ENCODE results near the gene SHISAL1.

The SHISAL1 gene

DNA sequence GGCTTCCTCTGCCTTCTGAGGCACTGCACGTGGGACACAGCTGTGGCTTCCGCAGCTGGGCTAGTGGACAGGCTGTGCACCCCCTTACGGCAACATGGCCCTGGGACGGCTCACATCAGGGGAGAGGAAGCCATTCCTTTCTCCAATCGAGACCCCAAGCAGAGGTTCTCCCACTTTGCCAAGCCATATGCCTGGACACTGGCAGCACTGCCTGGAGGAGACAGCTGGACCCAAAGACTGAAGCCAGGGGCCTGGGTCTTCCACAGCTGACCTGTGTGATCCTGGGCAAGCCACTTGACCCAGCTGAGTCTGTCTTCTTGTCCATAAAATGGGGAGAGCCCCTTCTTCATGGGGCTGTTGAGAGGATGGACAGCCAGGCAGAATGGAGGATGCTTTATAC is 65.4 kb downstream of the SHISAL1 start:
- Histone ChIP-seq H3K27me3 (ENCODE audit: insufficient read depth, low read length, poor library complexity) (no peaks in the 10 kb centered on the region), H4K20me1 (ENCODE audit: insufficient read depth, low read length) (no peaks in the 10 kb centered on the region), H3K36me3 (ENCODE audit: insufficient read depth, low read length) (no peaks in the 10 kb centered on the region), H3K4me3 (ENCODE audit: low read depth in 1 of 2, low read length in 2 of 2) (no peak overlapping the region), H3K9ac (ENCODE audit: low read depth, low read length) (no peak overlapping the region), H2AFZ (ENCODE audit: low read depth, low read length) (no peak overlapping the region), H3K9me3 (ENCODE audit: insufficient read depth, low read length, severe bottlenecking) (peaks cover 7% of the 10 kb centered on the region), H3K27ac (ENCODE audit: low read length) (no peak overlapping the region), H3K4me1 (ENCODE audit: insufficient read depth, low read length) (no peaks in the 10 kb centered on the region), H3K4me2 (ENCODE audit: insufficient read depth, low read length) (no peak overlapping the region), H3K79me2 (ENCODE audit: insufficient read depth, low read length) (no peaks in the 10 kb centered on the region)
- DNase-seq (no peak), ATAC-seq (ENCODE audit: insufficient read depth, low read depth) (no peak)
- no peak for TF ChIP-seq EZH2 (IDR thresholded peaks at IDR 0.05; ENCODE audit: borderline replicate concordance, low read depth, low read length, severe bottlenecking)
- TF ChIP-seq, protein P1, sequence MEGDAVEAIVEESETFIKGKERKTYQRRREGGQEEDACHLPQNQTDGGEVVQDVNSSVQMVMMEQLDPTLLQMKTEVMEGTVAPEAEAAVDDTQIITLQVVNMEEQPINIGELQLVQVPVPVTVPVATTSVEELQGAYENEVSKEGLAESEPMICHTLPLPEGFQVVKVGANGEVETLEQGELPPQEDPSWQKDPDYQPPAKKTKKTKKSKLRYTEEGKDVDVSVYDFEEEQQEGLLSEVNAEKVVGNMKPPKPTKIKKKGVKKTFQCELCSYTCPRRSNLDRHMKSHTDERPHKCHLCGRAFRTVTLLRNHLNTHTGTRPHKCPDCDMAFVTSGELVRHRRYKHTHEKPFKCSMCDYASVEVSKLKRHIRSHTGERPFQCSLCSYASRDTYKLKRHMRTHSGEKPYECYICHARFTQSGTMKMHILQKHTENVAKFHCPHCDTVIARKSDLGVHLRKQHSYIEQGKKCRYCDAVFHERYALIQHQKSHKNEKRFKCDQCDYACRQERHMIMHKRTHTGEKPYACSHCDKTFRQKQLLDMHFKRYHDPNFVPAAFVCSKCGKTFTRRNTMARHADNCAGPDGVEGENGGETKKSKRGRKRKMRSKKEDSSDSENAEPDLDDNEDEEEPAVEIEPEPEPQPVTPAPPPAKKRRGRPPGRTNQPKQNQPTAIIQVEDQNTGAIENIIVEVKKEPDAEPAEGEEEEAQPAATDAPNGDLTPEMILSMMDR (IDR thresholded peaks at IDR 0.05; ENCODE audit: borderline replicate concordance, extremely low read depth, low read length, poor library complexity, severe bottlenecking), result no peak

DNA sequence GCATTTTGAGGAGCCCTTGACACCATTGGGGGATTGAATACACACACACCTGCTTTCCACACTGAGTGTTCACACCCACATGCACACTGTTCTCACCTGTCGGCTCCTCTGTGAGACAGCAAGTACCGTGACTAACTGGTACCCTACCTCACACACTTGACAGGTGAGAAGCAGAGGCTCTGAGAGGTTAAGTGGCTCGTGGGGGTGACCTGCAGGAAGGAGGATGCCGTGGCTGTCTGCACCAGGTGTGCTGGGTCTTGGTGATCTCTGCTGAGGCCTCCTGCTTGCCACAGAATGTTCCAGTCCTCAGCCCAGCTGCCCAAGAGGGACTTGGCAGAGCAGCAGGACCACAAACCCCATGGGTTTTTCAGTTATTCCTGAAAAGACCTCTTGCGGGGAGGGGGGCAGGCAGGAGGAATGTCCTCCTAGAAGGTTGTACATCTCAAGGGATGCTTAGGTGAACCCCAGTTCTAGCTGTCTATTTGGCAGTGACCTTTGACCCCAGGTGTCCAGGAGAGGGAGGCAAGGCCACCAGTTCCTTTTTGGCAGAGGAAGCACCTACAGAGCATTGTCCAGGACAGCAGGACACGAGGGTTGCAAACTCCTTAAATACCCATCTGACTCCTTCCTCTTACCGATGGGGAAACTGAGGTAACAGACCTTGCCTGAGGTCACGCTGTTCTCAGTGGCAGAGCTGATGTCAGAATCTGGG is 66.0 kb downstream of the SHISAL1 start:
- DNase-seq (no peak), ATAC-seq (ENCODE audit: insufficient read depth, low read depth) (no peak)
- H3K9ac ChIP-seq (ENCODE audit: low read depth, low read length), result no peak overlapping the region

DNA sequence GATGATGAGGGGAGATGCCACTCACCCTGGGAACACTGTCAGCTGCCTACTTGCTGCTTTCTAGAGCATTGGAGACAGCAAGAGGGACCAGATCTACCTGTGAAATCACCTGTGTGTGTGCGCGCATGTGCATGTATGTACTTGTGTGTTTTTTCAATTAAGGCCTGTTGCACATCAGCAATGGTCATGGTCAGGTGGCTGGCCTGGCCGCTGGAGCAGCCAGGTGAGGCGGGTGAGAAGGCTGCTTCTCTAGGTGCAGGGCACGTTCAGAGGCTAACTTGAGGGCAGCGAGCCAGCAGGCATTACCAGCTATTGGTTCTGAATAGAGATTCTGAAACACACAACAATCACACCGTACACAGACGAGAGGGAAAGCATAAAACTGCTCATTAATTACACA is 66.9 kb downstream of the SHISAL1 start:
- Histone ChIP-seq H3K4me2 (ENCODE audit: insufficient read depth, low read length) (no peak overlapping the region), H3K79me2 (ENCODE audit: insufficient read depth, low read length) (no peaks in the 10 kb centered on the region), H3K27ac (ENCODE audit: low read length) (no peak overlapping the region), H3K27me3 (ENCODE audit: insufficient read depth, low read length, poor library complexity) (no peaks in the 10 kb centered on the region), H3K9me3 (ENCODE audit: insufficient read depth, low read length, severe bottlenecking) (peaks cover 7% of the 10 kb centered on the region), H4K20me1 (ENCODE audit: insufficient read depth, low read length) (no peaks in the 10 kb centered on the region), H3K9ac (ENCODE audit: low read depth, low read length) (no peak overlapping the region), H2AFZ (ENCODE audit: low read depth, low read length) (no peak overlapping the region), H3K36me3 (ENCODE audit: insufficient read depth, low read length) (no peaks in the 10 kb centered on the region), H3K4me3 (ENCODE audit: low read depth in 1 of 2, low read length in 2 of 2) (no peak overlapping the region), H3K4me1 (ENCODE audit: insufficient read depth, low read length) (no peaks in the 10 kb centered on the region)
- TF ChIP-seq EZH2 (IDR thresholded peaks at IDR 0.05; ENCODE audit: borderline replicate concordance, low read depth, low read length, severe bottlenecking), result no peak
- TF ChIP-seq, protein P1 (IDR thresholded peaks at IDR 0.05; ENCODE audit: borderline replicate concordance, extremely low read depth, low read length, poor library complexity, severe bottlenecking), result no peak
- no peak for ATAC-seq (ENCODE audit: insufficient read depth, low read depth)
- DNase-seq, result no peak

More for the DNA sequence above, 66.0 kb downstream of the SHISAL1 start:
- Histone ChIP-seq H3K36me3 (ENCODE audit: insufficient read depth, low read length) (no peaks in the 10 kb centered on the region), H3K9me3 (ENCODE audit: insufficient read depth, low read length, severe bottlenecking) (peaks cover 7% of the 10 kb centered on the region), H2AFZ (ENCODE audit: low read depth, low read length) (no peak overlapping the region), H3K27ac (ENCODE audit: low read length) (no peak overlapping the region), H3K4me2 (ENCODE audit: insufficient read depth, low read length) (no peak overlapping the region), H4K20me1 (ENCODE audit: insufficient read depth, low read length) (no peaks in the 10 kb centered on the region), H3K27me3 (ENCODE audit: insufficient read depth, low read length, poor library complexity) (no peaks in the 10 kb centered on the region), H3K4me3 (ENCODE audit: low read depth in 1 of 2, low read length in 2 of 2) (no peak overlapping the region), H3K79me2 (ENCODE audit: insufficient read depth, low read length) (no peaks in the 10 kb centered on the region), H3K4me1 (ENCODE audit: insufficient read depth, low read length) (no peaks in the 10 kb centered on the region)
- no peak for TF ChIP-seq EZH2 (IDR thresholded peaks at IDR 0.05; ENCODE audit: borderline replicate concordance, low read depth, low read length, severe bottlenecking)
- TF ChIP-seq, protein P1 (IDR thresholded peaks at IDR 0.05; ENCODE audit: borderline replicate concordance, extremely low read depth, low read length, poor library complexity, severe bottlenecking), result no peak
